HG03442 (cell line): ENCODE data around the gene NXN.
"Not testable (repeated sequence)": the region's sequence is repeated elsewhere in the genome, so short reads cannot be mapped to it uniquely, and the experiment has no call there.

Experiments
- ATAC-seq: cut with Tn5 transposase; IDR thresholded peaks from one replicate; pipeline ENCODE4 v1.9.1; 2021; ENCODE audit warnings: mild to moderate bottlenecking, moderate library complexity; ENCODE audit not compliant: unreplicated experiment

The NXN gene

DNA sequence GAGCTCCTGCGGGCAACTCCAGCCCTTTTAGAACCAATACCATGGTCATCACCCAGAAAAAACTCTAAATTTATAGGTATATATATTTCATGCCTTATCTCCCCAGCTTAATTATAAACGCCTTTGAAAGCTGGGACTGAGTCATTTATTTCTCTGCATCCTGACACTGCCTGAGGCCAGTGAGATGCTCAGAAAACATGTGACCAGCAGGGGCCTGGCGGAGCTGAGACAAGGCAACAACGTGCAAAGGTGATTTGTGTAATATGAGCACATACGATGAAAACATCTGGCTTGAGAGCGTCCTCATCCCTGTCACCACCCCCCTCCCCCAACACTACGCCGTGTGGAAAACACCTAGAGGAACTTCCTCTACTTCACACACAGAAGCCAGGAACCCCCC, 22.7 kb downstream of the NXN start:
- no peak for ATAC-seq

DNA sequence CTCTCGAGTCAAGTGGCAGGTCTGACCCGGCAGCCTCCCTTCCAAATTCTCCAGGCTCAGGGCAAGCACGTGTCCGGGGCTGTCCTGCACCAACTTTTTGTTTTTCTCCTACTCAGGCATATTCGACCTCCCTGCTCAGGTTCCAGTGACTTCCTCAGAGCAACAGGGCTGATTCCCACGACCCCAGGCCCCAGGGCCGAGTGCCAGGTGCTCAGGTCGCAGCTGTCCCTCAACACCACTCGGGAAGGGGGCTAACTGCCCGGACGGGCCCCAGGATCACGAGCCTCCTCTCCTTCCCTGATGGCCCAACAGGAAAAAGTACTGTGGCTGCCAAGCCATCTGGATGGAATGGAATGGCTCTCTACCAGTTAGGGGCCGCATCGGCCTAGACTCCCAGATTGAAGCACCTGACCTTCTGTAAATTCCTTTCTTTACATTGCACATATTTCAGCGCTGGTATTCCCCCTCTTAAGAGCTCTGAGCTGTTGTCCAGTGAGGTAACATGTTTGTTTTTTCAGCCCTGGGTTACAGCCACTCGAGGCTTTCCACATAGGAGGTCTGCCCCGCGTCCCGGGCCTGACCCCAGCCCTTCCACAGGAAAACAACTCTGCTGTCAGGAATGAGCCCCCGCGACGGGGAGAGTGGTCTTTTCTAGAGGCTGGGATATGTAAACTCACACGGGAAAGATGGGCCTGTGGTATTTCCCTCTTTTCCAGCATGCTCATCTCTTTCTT, 25.0 kb downstream of the NXN start:
- no peak for ATAC-seq

DNA sequence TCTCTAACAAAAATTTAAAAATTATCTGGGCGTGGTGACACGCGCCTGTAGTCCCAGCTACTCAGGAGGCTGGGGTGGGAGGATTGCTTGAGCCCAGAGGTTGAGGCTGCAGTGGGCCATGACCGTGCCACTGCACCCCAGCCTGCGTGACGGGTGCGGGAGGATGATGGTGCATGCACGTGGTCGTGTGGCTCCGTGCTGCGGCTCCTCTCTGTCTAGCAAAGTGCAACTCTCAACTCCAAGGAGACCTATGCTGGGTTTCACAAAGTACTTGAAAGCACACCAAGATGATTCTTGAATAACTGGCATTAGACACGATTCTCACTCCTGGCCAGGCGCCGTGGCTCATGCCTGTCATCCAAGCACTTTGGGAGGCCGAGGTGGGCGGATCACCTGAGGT, 25.8 kb downstream of the NXN start:
- ATAC-seq: no peak

DNA sequence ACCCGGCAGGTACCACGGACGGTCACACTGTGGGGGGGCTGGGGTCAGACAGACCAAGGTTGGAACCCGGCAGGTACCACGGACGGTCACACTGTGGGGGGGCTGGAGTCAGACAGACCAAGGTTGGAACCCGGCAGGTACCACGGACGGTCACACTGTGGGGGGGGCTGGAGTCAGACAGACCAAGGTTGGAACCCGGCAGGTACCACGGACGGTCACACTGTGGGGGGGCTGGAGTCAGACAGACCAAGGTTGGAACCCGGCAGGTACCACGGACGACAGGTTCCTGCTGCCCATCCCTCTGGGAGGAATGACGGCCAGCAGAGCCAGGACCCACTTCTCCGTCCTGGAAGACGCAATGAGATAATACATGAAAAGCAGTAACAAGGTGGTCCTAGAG, 27.0 kb downstream of the NXN start:
- not testable (repeated sequence) for ATAC-seq

DNA sequence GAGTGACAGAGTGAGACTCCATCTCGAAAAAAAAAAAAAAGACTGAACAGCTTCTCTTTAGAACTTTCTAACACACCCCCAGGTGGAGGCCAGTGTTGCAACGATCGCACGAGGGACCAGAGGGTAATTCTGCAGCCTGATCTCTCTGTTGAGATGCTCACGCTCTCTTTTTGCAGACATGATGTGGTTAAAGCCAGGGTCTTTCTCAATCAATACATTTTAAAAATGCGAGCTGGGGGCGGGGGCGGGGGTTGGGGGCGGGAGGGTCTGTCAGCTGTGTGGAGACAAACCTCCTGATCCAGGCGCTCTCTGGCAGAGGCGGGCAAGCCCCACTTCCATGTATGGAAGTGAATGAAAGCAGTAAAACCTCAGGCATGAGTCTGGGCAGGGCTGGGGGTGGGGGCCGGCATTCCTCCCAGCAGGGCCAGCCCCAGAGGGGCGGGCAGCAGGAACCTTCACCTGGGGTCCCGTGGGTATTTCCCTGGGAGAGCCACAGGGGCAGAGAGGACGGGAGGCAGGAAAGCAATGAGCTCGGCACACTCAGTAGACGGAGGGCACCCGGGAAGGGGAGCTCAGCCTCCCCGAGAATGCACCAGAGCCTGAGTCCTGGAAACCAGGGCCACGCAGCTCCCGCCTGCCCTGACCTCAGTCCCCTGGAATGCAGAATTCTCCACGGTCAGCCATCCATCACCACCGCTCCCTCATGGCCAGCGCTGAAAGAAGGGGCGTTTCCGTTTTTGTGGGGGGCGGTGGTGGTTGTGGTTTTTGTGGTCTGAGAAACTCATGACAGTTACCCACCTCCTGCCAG, 28.0 kb downstream of the NXN start:
- ATAC-seq: no peak

DNA sequence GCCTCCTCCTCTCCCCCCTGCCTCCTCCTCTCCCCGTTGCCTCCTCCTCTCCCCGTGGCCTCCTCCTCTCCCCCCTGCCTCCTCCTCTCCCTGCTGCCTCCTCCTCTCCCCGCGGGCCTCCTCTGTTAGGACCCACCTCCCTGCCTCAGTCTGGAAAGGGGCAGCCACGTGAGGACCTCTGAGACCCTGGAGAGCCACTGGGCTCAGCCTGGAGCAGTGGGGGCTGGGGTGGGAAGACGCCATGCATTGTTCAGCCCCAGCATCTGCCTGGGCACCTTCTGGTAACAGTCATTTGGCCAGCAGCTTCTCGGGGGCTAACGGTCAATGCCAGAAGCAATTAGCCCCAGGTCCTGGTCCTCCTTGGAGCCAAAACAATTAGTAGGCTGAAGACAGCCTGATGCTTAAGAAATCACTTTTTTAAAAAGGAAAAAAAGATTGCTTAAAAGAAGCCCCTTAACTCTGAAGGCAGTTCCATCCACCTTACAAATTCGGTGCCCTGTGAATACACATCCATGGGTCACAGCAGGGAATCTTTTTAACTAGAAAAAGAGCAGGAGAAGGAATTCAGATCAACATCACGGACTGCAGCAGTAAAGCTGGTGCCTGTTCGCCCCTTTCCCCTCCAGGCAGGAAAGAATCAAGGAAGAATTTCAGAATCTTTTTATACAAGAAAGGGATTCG, 29.8 kb downstream of the NXN start:
- no peak for ATAC-seq

DNA sequence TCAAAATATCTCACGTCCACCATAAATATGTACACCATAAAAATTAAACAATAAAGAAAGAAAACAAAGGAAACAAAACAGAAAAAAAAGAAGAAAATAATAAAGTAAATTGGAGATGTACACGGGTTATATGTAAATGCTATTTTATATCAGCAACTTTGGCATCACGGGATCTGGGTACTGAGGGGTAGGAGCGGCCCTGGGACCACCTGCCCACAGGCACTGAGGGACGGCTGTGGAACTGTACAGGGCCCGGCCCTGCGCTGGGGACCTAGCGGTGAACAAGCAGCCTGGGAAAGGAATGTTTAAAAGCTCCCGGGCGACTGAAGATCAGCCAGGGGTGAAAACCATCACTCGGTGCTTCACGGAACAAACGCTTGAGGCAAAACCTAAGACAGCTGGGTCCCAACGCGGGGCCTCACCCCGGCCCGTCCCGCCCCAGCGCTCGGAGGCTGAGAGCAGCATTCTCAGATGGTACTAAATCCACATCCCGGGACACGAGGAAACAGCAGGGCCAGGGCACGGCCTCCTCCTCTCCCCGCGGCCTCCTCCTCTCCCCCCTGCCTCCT, 31.2 kb downstream of the NXN start:
- no peak for ATAC-seq

DNA sequence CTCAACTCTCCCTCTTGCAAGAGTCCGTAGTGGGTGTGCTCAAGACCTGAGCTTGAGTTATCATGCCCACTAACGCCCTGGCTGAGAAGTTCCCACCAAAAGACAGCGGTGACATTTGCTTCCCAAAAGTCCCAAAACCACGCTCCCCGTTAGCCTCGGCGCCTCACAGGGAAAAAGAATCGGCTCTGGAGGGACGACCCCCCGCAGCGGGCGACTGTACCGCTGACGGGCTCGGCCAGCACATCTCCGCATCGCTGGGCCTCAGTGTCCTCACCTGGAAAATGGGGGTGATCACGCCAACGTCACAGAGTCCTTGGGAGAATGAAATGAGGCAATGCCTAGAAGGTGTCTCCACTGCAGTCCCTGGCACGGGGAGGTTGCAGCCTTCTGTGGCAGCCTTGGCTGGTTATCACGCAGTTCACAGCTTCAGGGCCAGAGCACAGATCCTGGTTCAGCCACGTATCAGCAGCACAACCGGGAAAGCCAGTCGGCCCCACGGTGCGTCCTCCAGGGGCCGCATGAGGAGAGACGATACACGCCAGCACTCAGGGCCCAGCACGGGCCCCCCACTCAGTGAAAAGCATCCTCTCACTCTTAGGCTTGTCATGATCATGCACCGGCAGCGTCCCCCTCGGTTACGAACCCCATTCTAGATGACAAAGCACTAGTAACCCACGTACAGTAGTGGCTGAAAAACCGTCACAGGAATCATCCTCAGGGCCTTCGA, 32.9 kb downstream of the NXN start:
- no peak for ATAC-seq

DNA sequence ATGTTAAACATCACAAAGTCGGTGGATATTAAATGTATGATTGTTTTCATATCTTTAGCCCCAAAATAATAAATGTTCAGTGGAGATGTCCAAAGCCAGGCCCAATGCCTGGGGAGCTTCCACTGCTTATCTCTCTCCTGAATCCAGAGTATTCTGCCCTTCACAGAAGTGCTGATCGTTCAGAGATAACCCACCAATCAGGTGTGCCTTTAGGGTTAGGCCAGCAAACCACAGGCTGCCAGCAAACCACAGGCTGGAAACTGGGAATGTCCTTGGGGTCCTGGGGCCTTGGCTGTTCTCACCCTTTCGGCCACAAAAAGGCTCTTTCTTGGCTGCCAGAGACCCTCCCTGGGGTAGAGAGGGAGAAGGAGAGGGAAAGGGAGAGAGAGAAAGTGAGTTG, 33.9 kb downstream of the NXN start:
- ATAC-seq: no peak

DNA sequence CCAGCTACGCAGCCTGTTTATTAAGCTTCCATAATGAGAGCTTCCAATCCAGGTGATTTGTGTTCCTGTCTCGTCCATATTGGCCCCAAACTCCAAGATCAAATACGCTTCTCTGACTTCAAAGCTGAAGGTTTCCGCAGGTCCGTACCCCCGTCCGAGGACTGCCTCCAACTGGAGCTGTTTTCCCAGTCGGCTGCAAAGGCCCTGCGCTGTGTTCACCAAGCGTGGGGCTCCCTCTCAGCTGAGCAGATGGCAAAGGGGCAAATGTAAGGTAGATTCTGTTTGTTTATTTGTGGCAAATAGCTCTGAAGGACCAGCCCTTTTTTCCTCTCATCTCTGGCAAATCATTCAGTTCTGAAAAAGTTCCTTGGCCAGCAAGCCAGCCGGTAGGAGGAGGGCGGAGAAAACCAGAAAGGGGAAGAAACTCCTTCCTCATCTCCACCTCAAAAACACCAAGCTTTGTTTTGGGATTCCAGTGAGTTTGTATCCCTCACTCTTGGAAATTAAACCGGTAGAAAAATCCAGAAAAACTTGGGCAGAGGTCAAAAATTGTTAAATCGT, 35.2 kb downstream of the NXN start:
- no peak for ATAC-seq

DNA sequence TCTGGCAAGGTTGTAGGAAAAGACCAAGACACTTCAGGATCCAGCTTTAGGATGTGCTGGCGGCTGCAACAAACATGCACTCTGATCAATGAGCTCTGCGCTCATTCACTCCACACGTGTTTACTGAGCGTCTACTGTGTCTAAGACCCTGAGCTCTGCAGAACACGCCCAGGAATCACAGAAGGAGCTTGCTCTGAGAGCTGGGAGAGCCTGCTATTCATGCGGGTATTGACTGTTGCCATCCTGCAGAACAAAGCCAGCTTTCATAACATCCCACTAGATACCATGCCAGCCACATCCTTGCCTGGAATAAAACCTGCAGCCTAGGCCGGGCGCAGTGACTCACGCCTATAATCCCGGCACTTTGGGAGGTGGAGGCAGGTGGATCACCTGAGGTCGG, 44.1 kb downstream of the NXN start:
- ATAC-seq: no peak

DNA sequence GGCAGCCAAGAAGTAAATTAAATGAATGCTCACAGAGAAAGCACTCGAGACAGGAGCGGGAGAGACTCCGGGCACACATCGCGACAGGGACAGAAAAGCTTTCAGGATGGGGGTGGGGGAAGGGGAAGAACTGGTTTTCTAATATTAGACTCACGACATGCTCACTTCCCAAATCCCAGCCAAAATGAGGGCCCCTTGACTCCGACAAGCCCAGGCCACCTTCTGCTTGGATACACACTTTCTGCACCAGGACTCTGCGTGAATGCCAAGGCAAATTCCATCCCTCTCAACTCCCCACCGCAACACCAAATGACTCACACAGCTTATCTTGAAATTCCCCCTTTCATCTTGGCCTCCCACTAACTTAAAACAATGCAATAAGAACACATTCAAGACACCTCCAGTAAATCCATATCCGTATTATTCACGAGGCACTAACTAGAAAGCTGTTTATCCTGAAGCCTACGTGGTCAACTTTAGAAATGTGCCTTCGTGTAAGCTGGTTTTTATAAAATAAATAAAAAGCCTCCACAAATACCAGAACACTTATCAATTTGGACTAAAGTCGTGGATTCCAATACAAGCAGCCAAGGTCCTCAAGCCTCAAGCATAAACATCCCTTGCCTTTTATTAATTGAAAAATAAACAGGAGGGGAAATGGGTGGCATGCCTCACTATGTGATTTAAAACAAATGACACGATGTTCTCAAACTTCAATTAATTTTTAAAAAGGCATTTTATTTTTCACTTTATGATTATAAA, 46.1 kb downstream of the NXN start:
- no peak for ATAC-seq

DNA sequence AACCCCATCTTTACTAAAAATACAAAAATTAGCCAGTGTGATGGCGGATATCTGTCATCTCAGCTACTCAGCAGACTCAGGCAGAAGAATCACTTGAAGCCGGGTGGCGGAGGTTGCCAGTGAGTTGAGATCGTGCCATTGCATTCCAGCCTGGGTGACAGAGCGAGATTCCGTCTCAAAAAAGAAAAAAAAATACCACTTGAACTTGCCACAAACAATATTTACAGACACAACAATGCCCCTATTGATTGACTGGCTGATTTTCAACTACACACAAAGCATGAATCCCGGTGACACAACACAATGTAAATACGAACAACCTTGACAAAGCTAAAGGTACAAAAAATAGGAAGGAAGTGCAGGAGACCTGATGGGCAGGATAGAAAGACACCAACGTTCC, 49.3 kb downstream of the NXN start:
- ATAC-seq: no peak

DNA sequence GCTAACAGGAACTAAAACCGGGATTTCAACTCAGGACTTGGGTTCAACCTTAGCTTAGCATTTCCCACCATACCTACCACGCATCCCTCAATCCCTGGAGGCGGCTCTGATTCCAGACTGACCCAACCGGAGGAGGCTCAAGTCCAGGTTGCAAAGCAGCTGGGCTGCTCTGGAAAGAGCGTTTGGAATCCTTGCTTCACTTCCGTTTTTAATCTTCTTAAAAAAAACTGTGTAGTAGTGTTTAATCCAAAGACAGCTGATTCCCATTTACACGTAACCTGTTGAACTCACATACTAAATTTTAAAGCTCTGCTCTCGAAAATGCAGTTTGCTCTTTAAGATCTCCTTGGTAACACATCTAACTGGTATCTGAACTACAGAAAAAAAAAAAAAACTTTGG, 50.0 kb downstream of the NXN start:
- ATAC-seq: no peak

DNA sequence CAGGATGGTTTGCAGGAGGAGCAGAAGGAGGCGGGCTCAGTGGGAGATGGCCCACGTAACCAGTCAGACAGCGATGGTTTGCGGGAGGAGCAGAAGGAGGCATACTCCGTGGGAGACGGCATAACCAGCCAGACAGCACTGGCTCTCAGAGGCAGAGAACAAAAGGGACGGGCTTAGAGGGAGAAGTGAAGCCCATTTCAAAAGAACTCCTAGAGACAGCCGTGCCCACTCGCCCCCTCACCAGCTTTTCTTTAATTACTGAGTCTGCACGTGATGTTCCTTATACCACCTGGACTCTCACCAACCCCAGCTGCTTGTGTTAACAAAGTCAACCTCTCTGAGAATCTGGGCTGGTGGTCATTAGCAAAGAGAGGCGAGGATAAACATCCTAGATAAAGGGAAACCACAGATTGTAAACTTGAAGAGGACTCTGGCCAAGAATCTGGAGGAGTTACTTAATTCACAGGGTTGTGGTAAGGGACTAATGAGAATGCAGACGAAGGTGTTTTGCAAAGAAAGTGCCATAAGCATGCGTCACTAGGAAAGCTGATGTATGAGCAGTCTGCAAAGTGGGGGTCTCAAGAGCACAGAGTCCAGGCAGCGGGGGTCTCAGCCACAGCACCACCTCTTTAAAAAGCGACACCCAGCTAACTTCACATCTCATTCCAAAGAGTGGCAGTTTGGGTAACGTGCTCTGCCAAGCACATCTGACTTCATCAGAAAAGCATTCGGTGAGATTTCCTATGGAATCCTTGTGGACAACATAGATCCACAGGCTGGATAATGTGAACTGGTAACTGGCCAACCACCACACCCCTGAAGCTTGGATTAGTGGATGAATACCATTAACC, 51.7 kb downstream of the NXN start:
- ATAC-seq: no peak

DNA sequence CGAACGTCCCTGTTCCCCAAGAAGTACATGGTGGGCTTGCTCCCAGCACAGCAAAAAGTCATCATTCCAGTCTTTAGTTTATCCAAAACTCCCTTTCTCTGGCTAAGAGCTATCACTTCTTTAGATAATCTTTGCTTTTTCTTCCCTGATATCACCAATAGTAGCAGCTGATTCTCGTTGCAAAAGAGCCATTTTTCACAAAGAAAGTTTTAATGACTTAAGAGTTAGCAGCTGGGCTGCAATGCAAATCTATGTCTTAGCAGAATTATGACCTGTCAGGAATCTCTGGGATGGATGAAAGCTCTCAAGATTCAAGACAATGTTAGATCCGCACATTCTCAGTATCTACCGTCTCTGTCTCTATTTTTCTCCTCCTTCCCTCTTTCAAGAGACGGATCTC, 53.8 kb downstream of the NXN start:
- no peak for ATAC-seq

DNA sequence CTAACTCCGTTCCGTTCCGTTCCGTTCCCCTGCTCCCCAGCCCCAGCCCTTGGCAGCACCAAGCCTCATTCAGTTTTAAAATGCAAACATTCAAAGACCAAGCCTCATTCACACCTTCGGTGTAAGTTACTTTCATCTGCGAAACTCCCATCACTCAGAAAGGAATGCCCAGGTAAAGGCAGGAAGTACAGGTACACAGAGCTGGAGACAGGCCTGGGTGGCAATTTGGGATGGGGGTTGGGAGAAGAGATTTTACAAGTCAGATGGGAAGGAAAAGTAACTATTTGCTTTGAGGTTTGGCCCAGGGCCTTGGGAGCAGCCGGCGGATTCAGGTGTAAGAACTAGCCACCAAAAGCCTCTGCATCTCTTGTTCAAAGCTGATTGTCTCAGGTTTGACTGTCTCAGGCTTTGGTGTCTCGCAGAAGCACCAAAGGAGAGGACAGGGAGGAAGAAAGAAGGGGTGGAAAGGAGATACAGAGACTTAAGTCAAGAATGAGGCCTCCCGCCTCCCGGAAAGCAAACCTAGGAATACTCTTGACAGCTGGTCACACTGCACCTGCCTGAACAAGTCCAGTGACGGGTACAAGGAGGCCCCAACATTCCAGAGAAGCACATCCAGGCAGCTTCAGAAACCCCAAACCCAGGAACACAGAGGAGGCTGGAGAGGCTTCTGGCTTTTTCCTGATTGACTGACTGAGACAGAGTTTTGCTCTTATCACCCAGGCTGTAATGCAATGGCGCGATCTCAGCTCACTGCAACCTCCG, 54.7 kb downstream of the NXN start:
- ATAC-seq: no peak

DNA sequence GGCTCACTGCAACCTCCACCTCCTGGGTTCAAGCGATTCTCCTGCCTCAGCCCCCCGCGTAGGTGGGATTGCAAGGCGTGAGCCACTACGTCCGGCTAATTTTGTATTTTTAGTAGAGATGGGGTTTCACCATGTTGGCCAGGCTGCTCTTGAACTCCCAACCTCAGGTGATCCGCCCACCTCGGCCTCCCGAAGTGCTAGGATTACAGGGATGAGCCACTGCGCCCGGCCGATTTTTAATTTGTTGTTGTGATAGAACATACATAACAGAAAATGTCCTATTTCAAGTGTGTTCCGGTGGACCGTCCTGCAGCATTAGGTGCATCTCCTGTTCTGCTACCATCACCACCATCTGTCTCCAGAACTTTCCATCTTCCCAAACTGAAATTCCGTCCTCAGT, 55.3 kb downstream of the NXN start:
- not testable (repeated sequence) for ATAC-seq
